ENCODE results near the gene WDR48.
A peak's percentile ranks its signal among the peaks of the same experiment; 100 is the strongest.
"Not testable (repeated sequence)": the region's sequence is repeated elsewhere in the genome, so short reads cannot be mapped to it uniquely, and the experiment has no call there.

Gene WDR48

GRCh38 chr3:39051649-39052561 lies at the start of gene WDR48, which contains the start of gene SCN11A:
Gene WDR48 (plus strand): TSS chr3:39052016. CDS start chr3:39052026, 10 bp downstream.
Gene SCN11A (minus strand): TSS chr3:39051944. CDS start chr3:38950362, 101,582 bp downstream.
- DNase-seq: peak; percentile 75

DNA sequence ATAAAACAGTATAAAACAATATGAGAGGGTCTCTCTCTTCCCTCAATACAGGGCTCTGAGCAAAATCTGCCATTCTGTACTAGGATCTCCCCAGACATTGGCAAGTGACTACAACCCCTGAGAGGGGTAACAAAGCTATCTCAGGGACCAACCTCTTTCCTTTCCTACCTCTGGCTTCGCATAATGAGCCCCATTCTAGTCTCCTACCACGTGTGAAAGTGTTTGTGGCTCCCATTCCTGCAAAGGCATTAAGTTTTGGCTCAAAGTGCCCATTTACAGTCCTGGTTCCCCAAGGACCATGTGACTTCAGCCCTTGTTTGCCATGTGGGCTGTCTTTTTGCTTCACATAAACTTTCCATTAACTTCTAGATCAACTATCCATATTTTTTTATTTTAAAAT lies 46.5 kb upstream of the WDR48 start:
- DNase-seq: no peak

DNA sequence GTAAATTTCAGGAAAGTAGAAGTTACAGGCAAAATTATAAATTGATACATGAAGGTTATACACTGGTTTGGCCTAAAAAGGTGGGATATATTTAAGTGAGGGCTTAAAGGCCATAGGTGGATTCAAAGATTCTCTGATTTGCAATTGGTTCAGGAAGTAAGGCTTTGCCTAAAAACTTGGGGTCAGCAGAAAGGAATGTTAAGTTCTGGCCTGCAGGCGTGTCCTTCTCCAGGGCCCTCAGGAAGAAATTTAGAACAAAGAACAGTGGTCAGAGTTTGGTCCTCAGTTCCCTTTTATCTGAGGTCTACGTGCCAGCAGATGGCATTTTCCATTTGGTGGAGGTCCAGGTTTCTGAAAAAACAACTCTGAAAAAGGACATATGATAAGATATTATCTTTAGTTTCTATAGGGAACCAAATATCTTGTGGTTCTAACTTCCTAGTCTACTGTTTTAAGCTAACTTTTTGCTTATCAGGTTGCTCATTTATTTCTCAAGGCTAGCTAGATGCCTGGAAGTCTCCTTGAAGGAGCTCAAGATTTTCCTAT lies 40.6 kb upstream of the WDR48 start:
- no peak for DNase-seq

- no peak for DNase-seq
Observed at GRCh38 chr3:39013289-39013688, 38.5 kb upstream of the WDR48 start.

DNA sequence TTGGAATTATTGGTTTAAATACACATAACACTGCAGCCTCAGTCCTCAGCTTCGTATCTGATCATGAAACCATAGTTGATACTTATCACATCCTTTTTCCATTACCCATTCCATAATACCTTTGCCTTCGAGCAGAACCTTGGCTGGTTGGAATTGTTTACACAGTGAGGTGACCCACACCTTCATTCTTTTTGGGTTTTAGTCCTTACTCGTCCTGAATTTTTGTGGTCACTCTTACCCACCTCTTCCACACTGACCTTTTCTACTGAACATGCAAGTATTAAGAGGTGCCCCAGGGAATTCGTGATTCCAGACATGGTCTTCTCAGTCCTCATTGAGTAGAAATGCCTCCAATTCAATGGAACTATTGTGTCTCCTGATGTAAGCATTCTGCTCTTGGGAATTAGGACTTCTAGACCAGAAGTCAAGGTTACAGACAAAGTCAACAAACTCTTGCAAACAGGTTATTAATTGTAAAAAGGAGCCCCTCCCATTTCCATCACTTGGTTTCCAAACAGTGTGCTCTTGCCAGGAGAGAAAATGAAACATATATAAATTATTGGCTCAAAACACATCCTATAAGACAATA lies 37.8 kb upstream of the WDR48 start:
- no peak for DNase-seq

GRCh38 chr3:39015418-39015817 lies 36.4 kb upstream of the WDR48 start:
- peak; percentile 12 for DNase-seq

GRCh38 chr3:39019299-39019698 lies 32.5 kb upstream of the WDR48 start:
- no peak for DNase-seq

DNA sequence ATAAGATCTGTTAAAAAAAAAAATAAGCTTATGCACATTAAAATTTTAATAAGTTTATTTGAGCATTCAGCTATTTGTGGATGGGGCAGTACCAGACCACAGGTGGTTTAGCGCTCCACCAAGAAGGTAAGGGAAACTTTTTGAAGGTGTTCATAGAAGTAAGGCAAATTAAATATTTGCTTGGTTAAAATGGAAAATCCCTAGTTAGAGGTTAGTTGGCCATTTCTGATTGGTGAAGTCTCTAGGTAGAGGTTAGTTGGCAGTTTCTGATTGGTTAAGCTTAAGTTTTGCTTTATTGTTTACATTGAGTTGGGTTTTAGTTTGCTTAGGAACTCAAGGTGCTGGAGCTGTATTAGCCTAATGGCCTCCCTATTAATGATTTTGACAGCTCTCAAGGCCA lies 30.8 kb upstream of the WDR48 start:
- no peak for DNase-seq

GRCh38 chr3:39021465-39022285 lies 30.1 kb upstream of the WDR48 start:
- DNase-seq: no peak

DNA sequence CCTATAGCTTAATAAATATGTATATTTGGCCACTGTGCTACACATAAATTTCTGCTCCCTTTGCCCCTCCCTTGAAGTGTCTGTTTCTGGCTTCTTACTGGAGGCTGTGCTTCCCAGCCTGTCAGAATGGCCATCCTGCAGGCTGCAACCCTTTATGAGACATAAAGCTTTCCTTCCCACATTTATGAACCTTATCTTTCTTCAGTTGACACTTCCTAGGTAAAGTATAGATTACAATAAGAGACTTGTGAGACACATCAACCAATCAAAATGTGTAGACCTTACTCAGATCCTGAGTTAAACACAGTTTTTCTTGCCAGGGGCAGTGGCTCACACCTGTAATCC lies 29.6 kb upstream of the WDR48 start:
- DNase-seq: no peak

DNA sequence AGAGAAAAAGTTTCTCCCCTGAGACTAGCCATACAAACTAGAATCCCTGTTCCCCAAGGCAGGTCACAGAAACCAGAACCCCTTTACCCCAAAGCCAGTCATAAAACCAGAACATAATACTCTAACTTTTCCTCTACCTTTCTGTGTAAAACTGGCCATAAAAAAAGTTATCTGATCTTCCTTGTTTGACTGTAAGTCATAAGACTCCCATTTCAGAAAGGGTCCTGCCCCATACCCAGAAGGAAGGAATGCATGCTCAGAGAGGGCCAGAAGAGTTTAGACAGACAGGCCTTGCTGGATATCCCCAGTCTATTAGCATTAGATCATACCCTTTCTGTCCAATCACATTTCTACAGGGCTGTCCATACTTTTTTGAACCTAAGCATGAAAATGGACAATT lies 27.3 kb upstream of the WDR48 start:
- DNase-seq: no peak

DNA sequence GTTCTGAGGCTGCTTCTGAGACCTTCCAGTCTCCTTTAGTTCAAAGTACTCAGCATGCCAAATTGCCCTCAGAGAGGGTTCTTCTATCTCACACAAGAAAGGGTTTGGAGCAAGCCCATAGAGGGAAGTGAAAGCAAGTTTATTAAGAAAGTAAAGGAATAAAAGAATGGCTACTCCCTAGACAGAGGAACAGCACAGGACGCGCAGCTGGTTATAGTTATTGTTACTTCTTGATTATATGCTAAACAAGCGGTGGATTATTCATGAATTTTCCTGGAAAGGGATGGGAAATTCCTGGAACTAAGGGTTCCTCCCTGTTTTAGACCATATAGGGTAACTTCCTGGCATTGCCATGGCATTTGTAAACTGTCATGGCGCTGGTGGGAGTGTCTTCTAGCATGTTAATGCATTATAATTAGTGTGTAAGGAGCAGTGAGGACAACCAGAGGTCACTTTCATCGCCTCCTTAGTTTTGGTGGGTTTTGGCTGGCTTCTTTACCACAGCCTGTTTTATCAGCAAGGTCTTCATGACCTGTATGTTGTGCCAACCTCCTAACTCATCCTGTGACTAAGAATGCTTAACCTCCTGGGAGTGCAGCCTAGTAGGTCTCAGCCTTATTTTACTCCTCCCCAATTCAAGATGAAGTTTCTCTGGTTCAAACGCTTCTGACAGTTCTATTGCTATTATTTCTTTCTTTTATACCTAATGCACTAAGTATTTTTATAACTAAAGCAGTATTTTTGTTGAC lies 26.4 kb upstream of the WDR48 start:
- no peak for DNase-seq

DNA sequence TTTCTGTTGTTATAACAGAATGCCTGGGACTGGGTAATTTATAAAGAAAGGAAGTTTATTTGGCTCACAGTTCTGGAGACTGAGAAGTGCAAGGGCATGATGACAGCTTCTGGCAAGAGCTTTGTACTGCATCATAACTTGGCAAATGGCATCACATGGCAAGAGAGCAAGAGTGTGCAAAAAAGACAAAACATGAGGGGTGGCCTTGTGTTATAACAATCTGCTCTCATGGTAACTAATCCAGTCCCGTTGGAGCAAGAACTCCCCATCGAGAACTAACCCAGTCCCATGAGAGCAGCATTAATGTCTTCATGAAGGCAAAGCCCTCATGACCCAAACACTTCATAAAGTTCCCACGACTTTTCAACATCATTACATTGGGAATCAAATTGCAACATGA lies 23.3 kb upstream of the WDR48 start:
- no peak for DNase-seq

DNA sequence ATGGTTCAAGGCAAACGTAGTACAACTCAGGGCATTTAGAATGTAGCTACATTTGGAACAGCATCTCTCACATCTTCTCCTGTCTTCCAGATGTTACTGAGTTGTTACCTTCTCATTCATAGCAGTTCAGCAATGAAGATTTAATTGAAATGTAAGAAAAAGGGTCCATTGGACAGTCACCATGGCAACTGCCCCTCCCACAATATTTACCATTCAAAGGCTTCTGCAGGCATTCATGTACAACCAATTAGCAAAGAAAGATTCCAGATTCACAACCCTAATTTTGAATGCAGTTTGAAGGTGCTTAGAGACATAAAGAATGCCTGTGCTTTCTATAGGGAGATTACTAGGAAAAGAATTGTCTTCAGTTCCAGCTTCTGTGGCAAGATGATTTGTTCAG lies 22.3 kb upstream of the WDR48 start:
- no peak for DNase-seq

DNA sequence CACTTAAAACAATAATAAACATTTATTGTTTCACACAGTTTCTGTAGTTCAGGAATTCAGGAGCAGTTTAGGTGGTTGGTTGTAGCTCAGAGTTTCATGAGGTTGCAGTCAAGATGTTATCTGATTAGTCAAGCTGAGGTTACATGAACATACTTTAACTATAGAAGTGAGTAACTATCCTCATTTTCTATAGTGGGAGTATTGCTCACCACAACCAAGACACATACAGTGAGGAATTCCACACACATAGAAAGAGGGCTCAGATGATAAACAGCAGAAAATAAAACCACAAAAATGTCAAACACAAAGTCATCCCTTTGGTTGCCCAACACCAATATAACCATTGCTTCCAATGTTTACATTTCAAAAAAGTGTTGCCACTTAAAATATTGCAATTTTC lies 13.7 kb upstream of the WDR48 start:
- DNase-seq: no peak

GRCh38 chr3:39050029-39050428 lies 1.8 kb upstream of the WDR48 start:
- DNase-seq: no peak

DNA sequence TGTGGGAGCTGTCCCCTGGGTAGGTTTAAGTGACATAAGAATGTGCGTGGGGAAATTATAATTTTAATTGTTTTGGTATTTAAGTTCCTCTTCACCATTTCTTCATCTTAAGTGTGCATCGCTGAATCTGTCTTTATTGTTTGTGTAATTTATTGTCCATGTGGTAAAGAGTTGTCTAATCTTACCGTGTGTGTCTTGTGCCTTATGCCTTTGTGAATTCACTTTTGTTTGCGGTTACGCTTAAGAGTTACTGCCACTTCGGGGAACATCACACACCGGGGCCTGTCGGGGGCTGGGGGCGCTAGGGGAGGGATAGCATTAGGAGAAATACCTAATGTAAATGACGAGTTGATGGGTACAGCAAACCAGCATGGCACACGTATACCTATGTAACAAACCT lies 767 bp downstream of the WDR48 start:
- DNase-seq: no peak

- no peak for DNase-seq
Observed at GRCh38 chr3:39053696-39054095, 1.9 kb downstream of the WDR48 start.

- no peak for DNase-seq
Observed at GRCh38 chr3:39056151-39056550, 4.3 kb downstream of the WDR48 start.

DNA sequence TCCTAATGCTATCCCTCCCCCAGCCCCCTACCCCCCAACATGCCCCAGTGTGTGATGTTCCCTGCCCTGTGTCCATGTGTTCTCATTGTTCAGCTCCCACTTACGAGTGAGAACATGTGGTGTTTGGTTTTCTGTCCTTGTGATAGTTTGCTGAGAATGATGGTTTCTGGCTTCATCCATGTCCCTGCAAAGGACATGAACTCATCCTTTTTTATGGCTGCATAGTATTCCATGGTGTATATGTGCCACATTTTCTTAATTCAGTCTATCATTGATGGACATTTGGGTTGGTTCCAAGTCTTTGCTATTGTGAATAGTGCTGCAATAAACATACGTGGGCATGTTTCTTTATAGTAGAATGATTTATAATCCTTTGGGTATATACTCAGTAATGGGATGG lies 9.4 kb downstream of the WDR48 start:
- DNase-seq: not testable (repeated sequence)

GRCh38 chr3:39062180-39062579 lies 10.4 kb downstream of the WDR48 start:
- DNase-seq: no peak

GRCh38 chr3:39063143-39063542 lies 11.3 kb downstream of the WDR48 start:
- DNase-seq: no peak

GRCh38 chr3:39064646-39065045 lies 12.8 kb downstream of the WDR48 start:
- DNase-seq: no peak

All from NCI-H526 treated with DMSO at 0.1 percent for 48 hours (cell line).